ENCODE results near the gene AKT2. TPM values are rescaled to one million over a fixed set of nuclear protein-coding genes. Genes with fewer than 3 reads are reported as not detected.

AKT2 gene
- total RNA-seq, 1 experiment from 2014 or later: 141 TPM

- TF ChIP-seq ZFX (IDR thresholded peaks at IDR 0.05) (no peak), CBX3 (IDR thresholded peaks at IDR 0.05; ENCODE audit: low read depth) (no peak), MAX (IDR thresholded peaks at IDR 0.05) (no peak), SRF (IDR thresholded peaks at IDR 0.05; ENCODE audit: low read depth) (no peak), RAD21 (IDR thresholded peaks at IDR 0.05; ENCODE audit: low read depth) (no peak)
These were observed 48.8 kb downstream of the AKT2 start (continued) for GRCh38 chr19:40236366-40236765.

DNA sequence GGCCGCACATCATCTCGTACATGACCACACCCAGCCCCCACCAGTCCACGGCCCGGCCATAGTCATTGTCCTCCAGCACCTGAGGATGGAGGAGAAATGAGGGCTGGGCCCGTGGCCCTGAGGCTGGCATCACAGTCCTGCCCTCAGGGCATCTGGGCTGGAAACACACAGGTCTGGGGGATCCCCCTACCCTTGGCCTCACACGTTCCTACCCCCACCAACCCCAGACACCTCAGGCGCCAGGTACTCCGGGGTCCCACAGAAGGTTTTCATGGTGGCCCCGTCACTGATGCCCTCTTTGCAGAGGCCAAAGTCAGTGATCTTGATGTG is 49.2 kb downstream of the AKT2 start:
- no peak overlapping the region for H3K27ac ChIP-seq (ENCODE audit: low read depth, low read length)
- H3K79me2 ChIP-seq (ENCODE audit: insufficient read depth, low read length): no peaks in the 10 kb centered on the region
- no peaks in the 10 kb centered on the region for H3K9me2 ChIP-seq (ENCODE audit: insufficient read depth)
- ChIA-PET CTCF (no interaction called here), RAD21 (ENCODE audit: low non-redundant PET in 1 of 2, low total read pairs in 2 of 2, uncharacterized antibody in 2 of 2, unreplicated experiment in 2 of 2) (no interaction called here), POLR2A (no interaction called here)
- H3K4me2 ChIP-seq (ENCODE audit: low read length): no peak overlapping the region
- H3K36me3 ChIP-seq (ENCODE audit: control insufficient read depth in 1 of 2, insufficient read depth in 2 of 2, low read length in 2 of 2): peaks cover 6 to 11% of the 10 kb centered on the region in 2 experiments; a peak in 3 of 4 replicates
- DNase-seq (ENCODE audit: low read depth, low spot score): no peak
- H2AFZ ChIP-seq (ENCODE audit: low read depth, low read length, poor library complexity, severe bottlenecking): no peak overlapping the region
- no TSS peak for BruUV-seq (replicated peaks)
- no peaks in the 10 kb centered on the region for H3K27me3 ChIP-seq (ENCODE audit: insufficient read depth, low read length)
- TF ChIP-seq, protein P1, sequence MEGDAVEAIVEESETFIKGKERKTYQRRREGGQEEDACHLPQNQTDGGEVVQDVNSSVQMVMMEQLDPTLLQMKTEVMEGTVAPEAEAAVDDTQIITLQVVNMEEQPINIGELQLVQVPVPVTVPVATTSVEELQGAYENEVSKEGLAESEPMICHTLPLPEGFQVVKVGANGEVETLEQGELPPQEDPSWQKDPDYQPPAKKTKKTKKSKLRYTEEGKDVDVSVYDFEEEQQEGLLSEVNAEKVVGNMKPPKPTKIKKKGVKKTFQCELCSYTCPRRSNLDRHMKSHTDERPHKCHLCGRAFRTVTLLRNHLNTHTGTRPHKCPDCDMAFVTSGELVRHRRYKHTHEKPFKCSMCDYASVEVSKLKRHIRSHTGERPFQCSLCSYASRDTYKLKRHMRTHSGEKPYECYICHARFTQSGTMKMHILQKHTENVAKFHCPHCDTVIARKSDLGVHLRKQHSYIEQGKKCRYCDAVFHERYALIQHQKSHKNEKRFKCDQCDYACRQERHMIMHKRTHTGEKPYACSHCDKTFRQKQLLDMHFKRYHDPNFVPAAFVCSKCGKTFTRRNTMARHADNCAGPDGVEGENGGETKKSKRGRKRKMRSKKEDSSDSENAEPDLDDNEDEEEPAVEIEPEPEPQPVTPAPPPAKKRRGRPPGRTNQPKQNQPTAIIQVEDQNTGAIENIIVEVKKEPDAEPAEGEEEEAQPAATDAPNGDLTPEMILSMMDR (IDR thresholded peaks at IDR 0.05 in 2 of 3, conservative IDR thresholded peaks at IDR 0.05 in 1 of 3; ENCODE audit: borderline replicate concordance in 1 of 3, insufficient read depth in 1 of 3, low read depth in 2 of 3, low read length in 2 of 3): no peak
- TF ChIP-seq, protein P2, sequence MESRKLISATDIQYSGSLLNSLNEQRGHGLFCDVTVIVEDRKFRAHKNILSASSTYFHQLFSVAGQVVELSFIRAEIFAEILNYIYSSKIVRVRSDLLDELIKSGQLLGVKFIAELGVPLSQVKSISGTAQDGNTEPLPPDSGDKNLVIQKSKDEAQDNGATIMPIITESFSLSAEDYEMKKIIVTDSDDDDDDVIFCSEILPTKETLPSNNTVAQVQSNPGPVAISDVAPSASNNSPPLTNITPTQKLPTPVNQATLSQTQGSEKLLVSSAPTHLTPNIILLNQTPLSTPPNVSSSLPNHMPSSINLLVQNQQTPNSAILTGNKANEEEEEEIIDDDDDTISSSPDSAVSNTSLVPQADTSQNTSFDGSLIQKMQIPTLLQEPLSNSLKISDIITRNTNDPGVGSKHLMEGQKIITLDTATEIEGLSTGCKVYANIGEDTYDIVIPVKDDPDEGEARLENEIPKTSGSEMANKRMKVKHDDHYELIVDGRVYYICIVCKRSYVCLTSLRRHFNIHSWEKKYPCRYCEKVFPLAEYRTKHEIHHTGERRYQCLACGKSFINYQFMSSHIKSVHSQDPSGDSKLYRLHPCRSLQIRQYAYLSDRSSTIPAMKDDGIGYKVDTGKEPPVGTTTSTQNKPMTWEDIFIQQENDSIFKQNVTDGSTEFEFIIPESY (IDR thresholded peaks at IDR 0.05; ENCODE audit: extremely low read depth, insufficient replicate concordance, low read length): no peak
- TF ChIP-seq CEBPB (IDR thresholded peaks at IDR 0.05; ENCODE audit: low read depth) (no peak), EGR1 (IDR thresholded peaks at IDR 0.05; ENCODE audit: low read depth) (no peak), YY1 (IDR thresholded peaks at IDR 0.05; ENCODE audit: extremely low read depth, insufficient replicate concordance, low read depth, low read length) (no peak), EZH2phosphoT487 (IDR thresholded peaks at IDR 0.05; ENCODE audit: borderline replicate concordance) (no peak), CBX3 (IDR thresholded peaks at IDR 0.05; ENCODE audit: low read depth) (no peak), POLR2A (IDR thresholded peaks at IDR 0.05; ENCODE audit: borderline replicate concordance, extremely low read depth, insufficient read depth, insufficient read length) (no peak), SP1 (IDR thresholded peaks at IDR 0.05; ENCODE audit: low read depth) (no peak), SIN3A (IDR thresholded peaks at IDR 0.05; ENCODE audit: low read depth) (no peak), SRF (IDR thresholded peaks at IDR 0.05; ENCODE audit: low read depth) (no peak)
- TF ChIP-seq, protein P3, sequence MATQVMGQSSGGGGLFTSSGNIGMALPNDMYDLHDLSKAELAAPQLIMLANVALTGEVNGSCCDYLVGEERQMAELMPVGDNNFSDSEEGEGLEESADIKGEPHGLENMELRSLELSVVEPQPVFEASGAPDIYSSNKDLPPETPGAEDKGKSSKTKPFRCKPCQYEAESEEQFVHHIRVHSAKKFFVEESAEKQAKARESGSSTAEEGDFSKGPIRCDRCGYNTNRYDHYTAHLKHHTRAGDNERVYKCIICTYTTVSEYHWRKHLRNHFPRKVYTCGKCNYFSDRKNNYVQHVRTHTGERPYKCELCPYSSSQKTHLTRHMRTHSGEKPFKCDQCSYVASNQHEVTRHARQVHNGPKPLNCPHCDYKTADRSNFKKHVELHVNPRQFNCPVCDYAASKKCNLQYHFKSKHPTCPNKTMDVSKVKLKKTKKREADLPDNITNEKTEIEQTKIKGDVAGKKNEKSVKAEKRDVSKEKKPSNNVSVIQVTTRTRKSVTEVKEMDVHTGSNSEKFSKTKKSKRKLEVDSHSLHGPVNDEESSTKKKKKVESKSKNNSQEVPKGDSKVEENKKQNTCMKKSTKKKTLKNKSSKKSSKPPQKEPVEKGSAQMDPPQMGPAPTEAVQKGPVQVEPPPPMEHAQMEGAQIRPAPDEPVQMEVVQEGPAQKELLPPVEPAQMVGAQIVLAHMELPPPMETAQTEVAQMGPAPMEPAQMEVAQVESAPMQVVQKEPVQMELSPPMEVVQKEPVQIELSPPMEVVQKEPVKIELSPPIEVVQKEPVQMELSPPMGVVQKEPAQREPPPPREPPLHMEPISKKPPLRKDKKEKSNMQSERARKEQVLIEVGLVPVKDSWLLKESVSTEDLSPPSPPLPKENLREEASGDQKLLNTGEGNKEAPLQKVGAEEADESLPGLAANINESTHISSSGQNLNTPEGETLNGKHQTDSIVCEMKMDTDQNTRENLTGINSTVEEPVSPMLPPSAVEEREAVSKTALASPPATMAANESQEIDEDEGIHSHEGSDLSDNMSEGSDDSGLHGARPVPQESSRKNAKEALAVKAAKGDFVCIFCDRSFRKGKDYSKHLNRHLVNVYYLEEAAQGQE (IDR thresholded peaks at IDR 0.05; ENCODE audit: low read depth): no peak
- TF ChIP-seq, protein P4, sequence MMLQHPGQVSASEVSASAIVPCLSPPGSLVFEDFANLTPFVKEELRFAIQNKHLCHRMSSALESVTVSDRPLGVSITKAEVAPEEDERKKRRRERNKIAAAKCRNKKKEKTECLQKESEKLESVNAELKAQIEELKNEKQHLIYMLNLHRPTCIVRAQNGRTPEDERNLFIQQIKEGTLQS (IDR thresholded peaks at IDR 0.05): no peak
- no peak for ATAC-seq
- H4K20me1 ChIP-seq (ENCODE audit: insufficient read depth): no peaks in the 10 kb centered on the region
- peaks cover 16 to 24% of the 10 kb centered on the region in 2 experiments for H3K4me1 ChIP-seq (ENCODE audit: control insufficient read depth in 1 of 2, insufficient read depth in 2 of 2, low read length in 2 of 2)
- no peaks in the 10 kb centered on the region for H3K9me3 ChIP-seq (ENCODE audit: control insufficient read depth in 1 of 2, insufficient read depth in 1 of 2, low read depth in 1 of 2, low read length in 2 of 2)
- H3K9ac ChIP-seq (ENCODE audit: low read length): no peak overlapping the region
- intact Hi-C loops (cut with micrococcal nuclease): no loop called here
- no peak overlapping the region for H3K4me3 ChIP-seq (replicated peaks in 1 of 2; ENCODE audit: low read depth in 1 of 2, low read length in 2 of 2)
